ENCODE measurements around the gene EXOC3.

GRCh38 chr5:419970-420369, 23.0 kb upstream of the EXOC3 start:
- TF ChIP-seq CTCF (IDR thresholded peaks at IDR 0.05) (no peak), SIN3A (IDR thresholded peaks at IDR 0.05; ENCODE audit: borderline replicate concordance, insufficient read depth, low read depth, low read length) (no peak), POLR2AphosphoS5 (IDR thresholded peaks at IDR 0.05; ENCODE audit: low read depth, low read length) (no peak)
